SH-SY5Y (cell line): Measurements from ENCODE around the gene OBSL1.

Experiments
- GATA2 ChIP-seq: IDR thresholded peaks from 2 replicates; pipeline ENCODE4 v1.6.1; 2011; ENCODE audit warnings: mild to moderate bottlenecking, low read depth, low read length
- GATA3 ChIP-seq: IDR thresholded peaks from 2 replicates; pipeline ENCODE4 v1.6.1; 2011; ENCODE audit warnings: low read depth, mild to moderate bottlenecking, low read length, moderate library complexity

The OBSL1 gene

DNA sequence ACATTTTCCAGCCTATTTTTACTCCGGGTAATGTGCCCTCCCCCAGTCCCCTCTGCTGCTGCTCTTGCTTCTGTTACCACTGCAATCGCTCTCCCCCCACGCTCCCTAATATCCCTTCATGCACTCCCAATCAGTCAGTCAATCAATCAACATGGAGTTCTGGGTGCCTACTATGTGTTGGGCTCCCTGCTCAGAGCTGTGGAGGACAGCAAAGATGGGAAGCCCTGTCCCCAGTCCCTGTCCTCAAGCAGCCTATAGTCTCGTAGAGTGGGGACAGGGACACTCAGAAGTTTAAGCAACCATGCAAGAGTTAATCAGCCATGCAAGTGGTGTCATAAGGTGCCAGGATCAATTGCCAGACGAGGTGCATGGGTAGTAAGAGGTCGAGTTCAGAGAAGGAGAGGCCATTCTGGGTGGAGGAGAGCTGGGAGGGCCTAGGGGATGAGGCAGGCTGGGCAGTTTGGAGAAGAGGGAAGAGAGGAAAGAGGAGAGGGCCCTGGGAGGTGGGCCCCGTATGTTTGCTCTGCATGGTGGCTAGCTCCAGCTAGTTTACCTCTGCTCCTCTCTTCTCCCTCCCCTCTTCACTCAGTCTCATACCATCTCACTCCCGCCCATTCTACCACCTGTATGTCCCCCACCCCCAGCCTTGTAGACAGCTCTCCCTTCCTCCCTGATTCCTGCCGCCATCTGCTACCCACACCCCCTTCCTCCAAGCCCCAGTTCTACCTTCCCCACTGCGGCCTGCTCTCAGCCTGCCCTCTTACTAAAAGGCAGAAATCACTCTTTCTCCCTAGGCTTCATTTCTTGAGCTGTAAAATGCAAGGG is 53.2 kb downstream of the OBSL1 start:
- no peak for TF ChIP-seq GATA3
- no peak for TF ChIP-seq GATA2

DNA sequence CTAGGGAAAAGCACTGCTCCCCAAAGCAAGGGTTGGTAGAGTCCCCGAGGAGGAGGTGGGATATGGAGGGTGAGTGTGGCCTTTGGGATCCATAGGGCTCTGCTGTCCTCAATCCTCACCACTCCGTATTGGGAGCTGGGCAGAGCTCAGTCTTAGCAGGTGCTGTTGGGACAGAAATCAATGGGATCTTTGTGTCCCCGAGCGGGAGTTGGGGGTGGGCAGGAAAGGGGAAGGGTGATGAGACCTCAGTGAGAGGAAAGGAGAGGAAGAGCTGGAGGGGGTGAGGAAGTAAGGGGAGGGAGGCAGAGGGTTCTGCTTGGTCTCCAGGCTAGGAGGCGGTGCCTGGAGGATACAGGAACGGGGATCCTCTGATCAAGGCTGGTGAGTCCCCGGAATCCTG is 54.5 kb downstream of the OBSL1 start:
- no peak for TF ChIP-seq GATA2
- TF ChIP-seq GATA3, result no peak

DNA sequence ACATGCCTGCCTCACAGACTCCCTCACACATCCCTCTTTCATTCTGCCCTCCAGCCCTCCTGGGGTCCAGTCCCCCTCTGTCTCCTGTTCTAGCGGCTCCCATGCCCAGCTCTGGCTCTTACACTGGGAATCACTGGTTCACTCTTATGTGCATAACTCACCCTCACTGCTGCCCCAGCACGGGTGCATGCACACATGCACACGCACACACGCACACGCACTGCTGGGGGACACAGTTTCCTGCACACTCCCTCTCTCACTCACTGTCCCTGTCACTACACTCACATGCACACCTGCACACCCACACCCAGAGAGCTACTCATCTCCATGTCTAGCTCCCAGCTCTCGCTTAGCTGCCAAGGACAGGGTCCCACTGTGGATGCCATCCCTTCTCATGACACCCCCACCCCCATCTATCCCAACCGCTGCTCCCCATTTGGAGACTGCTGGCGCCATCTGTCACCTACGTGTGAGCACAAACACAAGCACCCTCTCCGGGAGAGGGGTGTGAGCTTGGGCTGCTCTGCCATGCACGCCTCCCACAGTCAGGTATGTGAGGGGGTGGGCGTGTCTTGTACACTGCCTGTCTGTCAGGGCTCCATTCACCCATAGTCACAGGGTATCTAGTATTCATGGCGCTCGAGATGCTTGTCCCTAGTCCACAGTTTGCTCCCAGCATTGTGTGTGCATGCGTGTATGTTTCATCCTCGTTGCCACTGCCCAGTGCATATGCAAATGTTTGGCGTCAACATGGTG is 55.3 kb downstream of the OBSL1 start:
- TF ChIP-seq GATA3 (no peak), GATA2 (no peak)

DNA sequence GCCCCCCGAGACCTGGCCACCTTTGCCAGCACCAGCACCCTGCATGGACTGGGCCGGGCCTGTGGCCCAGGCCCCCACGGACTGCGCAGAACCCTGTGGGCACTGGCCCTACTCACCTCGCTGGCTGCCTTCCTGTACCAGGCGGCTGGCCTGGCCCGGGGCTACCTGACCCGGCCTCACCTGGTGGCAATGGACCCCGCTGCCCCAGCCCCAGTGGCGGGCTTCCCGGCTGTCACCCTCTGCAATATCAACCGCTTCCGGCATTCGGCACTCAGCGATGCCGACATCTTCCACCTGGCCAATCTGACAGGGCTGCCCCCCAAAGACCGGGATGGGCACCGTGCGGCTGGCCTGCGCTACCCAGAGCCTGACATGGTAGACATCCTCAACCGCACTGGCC is 56.5 kb downstream of the OBSL1 start:
- no peak for TF ChIP-seq GATA3
- TF ChIP-seq GATA2, result no peak

DNA sequence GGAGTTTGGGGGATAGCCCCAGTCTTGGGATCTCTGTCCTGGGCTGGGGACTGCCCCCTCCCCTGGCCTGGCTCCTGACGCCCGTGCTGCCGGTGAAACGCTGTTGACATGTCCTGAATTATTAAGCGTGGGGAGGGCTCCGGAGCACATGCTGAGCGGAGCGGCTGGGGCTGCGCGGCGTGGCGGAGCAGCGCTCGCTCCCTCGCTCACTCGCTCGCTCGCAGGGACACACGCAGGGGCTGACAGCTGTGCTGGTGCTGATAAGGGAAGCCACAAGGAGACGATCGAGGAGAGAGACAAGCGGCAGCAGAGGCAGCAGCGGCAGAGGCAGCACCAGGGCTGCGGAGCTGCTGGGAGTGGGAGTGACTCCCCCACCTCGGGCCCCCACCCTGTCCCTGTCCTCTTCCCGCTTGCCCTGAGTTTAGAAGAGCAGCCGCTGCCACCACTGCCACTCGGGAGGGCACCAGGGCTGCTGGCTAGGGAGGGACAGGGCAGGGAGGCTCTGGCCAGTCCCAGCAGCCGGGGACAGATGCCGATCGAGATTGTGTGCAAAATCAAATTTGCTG is 57.1 kb downstream of the OBSL1 start, which contains the start of gene ASIC4:
ASIC4 (plus strand) TSS at position 287 of the 566 bp plus-strand sequence; CDS start at position 530, 243 bp downstream.
- no peak for TF ChIP-seq GATA3
- TF ChIP-seq GATA2, result peak; percentile 95

DNA sequence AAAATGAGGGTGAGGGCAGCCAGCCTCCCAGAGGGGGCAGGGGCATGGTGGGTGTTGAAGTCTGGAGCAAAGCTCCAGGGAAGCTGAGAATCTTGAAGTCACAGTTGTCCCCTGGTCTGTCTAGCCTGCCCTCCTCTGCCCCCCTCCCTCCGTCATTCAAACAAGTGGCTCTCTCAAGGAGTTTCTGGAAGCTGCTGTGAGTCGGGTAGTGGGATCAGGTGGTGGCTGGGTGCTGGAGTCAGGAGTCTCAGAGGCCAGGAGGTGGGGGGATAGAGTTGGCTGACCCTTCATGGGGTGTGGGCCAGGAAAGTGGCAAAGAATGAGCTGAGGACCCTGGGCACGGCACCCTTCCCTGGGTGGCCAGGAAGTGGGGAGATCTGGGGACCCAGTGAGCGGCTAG is 57.6 kb downstream of the OBSL1 start:
- TF ChIP-seq GATA2 (no peak), GATA3 (no peak)

DNA sequence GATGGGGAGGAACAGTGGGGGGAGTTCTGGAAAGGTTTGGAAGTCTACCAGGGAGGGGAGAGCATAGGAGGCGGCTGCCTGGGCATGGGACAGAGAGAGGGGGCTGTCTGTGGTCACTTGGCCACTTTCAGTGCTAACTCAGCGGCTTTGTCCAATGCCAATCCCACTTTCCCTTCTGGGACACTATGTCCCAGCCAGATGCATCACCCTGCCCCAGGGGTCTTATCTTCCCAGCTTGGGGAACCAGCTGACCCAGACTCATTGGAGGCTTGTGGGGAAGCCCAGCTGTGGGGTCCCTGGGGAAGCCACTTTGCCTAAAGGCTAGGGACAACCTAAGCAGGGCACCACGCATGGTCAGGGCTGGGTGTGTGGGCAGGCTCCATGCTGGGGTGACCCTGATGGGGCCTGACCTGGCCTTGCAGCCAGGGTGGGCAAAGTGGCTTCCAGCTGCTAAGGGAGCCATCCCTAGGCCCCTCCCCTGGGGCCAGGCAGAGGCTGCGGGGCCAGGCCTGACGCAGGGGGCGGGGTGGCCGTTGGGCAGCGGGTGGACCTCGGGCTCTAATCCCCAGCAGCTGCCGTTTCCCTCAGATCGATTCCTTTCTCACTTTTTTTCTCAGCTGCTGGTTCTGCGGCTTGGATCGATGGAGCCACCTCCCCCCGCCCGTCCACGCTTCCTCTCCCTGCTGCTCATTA is 58.7 kb downstream of the OBSL1 start:
- TF ChIP-seq GATA3 (no peak), GATA2 (0 out of 2 replicates have a peak, but pooled peaks have one; percentile 17)

DNA sequence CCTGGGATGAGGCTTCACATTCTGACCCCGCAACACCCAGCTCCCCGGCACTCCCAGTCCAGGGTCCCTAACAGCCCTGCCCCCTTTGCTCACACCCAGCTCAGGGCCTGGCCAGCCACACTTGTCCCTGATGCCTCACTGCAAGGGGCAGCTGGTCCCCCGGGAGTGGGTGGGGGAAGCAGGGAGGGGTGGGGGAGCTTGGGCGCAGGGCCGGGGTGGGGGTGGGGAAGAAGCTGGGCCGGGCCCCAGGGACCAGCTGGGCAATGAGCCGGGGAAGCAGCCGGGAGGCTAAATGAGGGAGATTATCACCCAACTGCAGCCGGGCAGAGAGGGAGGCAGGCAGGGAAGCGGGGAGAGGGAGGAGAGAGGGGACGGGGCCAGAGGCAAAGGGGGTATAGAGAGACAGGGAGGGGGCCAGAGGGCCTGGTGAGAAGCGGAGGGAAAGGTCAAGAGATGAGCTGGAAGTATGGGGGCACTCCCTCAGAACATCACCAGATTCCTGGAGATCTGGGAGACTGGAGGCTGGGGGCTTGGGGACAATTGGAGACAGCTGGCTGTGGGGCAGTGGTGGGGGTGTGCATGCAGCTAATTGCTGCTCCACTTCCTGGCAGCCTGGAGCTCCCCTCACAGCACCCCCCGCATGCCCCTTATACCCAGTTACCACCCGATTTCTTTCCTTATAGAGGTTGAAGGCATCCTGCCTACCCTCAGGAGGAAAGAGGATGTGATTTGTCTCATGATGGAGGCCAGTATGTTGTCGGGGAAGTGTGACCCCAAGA is 59.6 kb downstream of the OBSL1 start:
- no peak for TF ChIP-seq GATA3
- TF ChIP-seq GATA2, result peak; percentile 37; the same call in 1 of the 2 replicates

DNA sequence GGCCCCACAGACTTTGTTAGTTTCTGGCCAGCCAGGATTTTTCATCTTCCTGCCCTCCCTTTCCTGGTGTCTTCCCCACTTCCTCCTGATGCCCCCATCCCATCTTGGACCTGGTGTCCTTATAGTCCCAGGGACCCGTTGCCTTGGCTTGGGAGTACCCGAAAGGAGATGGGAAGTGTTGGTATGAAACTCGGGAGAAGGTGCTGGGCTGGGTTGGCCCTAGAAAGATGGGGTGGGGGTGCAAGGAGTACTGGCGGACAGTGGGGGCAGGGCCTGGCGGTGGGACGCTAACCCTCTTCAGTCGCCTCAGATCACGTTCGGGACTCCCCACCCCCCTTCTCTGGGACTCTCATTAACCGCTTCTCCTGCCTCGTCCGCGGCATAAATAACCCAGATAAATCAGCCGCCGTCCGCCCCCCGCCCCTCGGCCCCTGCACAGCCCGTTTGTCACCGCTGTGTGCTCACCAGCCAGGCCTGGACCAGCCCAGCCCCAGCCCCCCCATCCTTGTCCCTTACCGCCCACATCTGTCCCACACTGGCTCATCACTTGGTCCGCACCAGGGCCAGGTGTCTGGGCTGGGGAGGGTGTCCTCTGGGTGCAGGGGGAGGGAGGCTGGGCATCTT is 60.7 kb downstream of the OBSL1 start:
- no peak for TF ChIP-seq GATA3
- TF ChIP-seq GATA2, result no peak

DNA sequence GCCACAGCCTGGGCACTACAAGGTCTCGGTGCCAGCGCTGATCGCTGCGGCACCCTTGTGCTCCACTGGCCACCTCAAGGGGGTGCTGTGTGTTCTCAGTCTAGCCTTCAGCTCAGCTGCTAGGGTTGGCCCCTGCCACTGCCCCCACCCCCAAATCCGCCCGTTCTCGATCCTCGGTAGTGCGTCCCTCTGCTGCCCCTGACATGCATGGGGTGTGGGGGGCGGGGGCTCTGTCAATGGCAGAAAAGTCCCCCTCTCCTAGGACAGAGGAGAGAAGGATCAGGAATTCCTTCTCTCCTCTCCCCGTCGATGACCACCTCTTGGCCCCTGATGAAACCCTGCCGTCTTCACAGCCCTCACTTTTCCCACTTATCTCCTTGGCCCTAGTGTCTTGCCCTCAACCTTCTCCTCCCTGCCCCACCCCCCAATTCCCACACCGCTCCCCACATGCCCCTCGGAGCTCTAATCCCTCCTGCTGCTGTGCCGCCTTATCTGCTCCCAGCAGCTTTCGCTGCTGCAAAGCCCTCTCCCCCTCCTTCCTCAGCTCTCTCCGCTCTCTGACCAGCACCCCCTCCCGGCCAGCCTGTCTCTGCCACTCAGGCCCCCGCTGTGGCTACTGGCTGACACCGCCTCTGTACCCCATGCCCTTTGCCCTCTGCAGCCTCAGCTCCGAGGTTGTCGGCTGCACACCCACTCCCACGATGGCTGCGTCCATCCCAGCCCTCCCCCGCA is 61.4 kb downstream of the OBSL1 start:
- TF ChIP-seq GATA2 (peak; percentile 65), GATA3 (no peak)

DNA sequence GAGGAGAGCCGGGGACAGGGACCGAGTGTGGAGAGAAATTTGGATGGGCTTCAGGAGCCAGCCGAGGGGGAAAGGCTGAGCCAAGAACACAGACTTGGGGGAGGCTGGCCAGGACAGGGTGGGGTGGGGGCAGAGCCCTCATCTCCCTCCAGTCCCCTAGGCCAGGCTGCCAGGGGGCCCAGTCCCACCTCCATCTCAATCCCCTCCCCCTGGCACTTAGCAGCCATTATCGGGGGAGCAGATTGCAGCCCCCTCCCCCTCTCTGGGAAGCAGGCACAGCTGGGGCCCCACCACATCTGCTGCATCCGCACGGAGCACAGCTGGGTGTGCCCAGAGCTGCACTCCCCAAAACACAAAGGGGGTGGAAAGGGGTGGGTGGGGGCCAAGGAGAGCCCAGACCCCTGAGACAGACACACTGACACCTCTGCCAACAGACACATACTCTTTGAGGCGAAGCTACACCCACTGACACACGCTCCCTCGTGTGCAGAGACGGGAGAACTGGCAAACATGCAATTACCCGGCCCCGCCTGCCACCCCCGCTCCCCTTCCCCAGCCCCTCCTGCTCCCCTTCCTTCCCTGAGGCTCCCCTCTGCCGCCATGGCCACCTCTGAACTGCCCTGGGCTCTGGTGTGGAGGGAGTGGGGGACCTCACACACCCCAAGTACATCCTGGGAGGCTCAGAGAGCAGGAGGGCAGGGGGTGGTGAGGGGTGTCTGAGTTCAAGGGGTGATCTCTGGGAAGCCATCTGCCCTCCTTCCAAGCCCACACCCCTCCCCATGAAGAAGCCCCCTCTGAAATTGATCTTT is 62.2 kb downstream of the OBSL1 start:
- TF ChIP-seq GATA2 (peak; percentile 50), GATA3 (no peak)

DNA sequence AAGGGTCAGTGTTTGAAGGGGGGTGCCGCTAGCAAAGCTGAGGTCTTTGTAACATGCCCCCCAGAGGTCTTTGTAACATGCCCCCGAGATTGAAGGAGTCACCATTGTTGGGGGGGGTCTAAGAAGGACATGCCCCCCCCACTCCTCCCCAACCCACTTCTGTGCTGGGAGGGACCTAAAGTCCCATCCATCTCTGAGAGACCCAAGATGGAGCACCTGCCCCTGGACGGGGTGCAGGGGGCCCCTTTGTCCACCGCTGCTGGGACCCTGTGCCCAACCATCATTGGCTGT is 63.0 kb downstream of the OBSL1 start:
- TF ChIP-seq GATA3, result no peak
- TF ChIP-seq GATA2, result no peak
